NCI-H1048 (cell line): ENCODE data around the gene STRAP.
A peak's percentile ranks its signal among the peaks of the same experiment; 100 is the strongest.

Experiments
- DNase-seq: peaks from one replicate; lab custom pipeline; 2025; lab: John Stamatoyannopoulos, UW

The STRAP gene, protein sequence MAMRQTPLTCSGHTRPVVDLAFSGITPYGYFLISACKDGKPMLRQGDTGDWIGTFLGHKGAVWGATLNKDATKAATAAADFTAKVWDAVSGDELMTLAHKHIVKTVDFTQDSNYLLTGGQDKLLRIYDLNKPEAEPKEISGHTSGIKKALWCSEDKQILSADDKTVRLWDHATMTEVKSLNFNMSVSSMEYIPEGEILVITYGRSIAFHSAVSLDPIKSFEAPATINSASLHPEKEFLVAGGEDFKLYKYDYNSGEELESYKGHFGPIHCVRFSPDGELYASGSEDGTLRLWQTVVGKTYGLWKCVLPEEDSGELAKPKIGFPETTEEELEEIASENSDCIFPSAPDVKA

DNA sequence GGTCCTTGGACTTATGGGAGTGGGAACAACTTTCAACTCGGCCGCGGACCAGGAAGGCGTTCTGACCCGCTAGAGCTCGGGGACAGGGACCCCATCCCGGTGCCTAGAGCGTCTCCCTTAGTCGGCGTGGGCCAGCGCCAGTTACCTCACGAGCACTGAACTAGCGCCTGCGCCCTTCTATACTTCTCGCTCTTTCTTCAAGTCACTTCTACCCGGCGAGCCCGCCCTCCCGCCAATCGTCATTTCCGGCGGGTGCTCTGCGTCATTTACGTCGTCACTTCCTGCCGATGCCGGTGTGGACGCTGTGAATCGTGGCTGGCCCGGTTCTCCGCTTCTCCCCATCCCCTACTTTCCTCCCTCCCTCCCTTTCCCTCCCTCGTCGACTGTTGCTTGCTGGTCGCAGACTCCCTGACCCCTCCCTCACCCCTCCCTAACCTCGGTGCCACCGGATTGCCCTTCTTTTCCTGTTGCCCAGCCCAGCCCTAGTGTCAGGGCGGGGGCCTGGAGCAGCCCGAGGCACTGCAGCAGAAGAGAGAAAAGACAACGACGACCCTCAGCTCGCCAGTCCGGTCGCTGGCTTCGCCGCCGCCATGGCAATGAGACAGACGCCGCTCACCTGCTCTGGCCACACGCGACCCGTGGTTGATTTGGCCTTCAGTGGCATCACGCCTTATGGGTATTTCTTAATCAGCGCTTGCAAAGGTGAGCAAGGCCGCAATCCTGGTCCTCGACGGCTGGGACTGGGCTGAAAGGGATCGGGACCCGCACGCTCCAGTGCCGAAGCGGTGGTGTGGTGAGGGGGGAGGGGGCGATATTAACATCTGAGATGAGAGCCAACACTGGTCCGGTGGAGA, at the start of gene STRAP:
TSS of gene STRAP (plus strand) at position 270 of the 854 bp plus-strand sequence. CDS start at position 591, 321 bp downstream.
- peak; percentile 90 for DNase-seq

DNA sequence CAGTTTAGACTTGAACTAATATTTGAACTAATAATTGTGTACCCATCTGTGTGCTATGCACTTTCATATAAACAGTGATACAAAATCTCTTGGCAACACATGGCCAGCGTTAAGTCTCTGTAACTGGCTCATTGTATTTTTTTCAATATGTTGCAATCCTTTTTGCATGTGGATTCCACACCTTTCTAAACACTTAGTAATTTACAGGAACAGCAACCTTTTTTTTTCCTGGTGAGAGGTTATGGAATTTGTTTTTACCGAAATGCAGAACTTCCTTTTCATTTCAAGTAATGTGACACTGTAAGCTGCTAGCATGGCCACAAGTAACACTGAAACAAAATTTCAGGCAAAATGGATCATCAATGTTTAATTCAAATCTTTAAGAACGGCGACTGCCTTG, 47.6 kb upstream of the STRAP start:
- no peak for DNase-seq

DNA sequence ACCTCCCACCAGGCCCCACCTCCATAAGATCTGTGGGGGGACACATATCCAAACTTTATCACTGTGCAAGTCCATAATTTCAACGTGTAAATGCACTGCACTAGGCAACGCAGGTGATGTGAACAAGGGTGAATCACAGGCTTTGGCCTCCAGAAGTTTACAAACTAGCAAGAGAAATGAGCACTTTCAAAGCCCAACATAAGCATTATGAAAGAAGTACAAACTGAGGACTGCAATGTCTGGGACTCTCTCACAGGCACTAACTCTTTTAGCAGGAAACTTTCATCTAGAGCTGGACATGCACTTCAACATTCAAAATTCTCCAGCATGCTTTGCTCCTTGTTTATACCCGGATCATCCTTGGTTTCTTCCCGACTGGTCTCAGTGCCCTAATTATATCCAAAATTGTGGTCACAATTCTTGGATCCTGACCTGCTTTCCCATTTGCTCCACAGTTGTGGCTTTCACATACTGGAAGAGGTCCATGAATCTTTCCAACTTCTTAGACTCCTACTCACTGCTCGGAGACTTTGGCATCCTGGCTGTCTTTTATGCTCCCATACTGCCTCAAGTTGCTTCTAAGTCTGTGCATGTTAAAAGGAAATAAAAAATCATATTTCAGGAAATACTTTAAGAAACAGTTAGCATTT, 44.9 kb upstream of the STRAP start:
- no peak for DNase-seq

DNA sequence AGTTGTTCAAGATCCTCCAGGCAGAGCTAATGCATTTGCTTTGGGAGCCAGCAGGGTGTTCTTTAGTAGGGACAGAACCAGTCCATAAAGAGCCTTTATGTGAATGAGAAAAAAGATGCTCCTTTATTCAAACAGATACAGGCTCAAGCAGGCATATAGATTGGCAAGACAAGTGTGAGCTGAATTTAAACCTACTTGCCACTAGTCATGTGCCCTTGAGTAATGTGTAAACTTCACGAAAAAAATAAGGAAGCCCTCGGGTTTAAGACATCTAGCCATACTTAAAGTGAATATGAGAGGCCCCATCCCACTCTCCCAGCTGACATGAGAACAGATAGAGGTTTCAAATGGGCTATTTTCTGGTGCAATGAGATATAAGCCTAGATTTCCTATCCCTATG, 43.1 kb upstream of the STRAP start:
- DNase-seq: no peak

DNA sequence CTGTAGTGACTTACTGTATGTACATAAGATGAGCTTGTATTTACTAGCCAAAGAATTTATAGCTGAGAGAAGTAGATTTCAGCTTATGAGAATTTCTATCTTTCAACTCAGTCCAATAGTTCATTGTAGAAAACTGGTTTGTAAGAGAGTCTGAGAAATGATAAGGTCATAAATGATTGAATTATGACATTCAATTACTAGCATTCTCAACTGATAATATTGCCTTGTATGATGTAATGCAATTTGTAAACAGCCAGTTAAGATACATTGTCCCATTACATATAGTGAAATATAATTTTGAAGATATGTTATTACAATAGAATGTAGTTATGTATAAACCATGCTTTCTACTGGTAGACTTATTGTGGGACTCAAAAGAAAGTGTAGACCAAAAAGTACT, 42.5 kb upstream of the STRAP start:
- no peak for DNase-seq

DNA sequence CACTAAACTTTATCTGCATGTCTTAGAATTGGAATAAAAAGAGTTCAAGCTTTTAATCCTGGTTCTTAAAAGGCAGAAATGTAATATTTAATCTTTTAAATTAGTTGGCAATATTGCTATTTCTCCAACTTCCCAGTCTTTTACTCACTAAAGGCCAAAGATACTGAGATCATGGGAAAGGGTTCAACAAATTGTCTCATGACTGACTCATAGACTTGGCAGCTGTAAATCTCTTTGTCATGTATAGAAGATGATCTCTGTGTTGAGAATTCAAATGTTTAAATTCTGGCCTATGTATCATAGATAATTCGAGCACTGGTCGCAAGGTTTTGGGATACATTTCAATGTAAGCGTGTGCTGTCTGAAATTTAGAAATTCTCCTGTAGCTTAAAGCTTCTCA, 40.1 kb upstream of the STRAP start:
- no peak for DNase-seq

DNA sequence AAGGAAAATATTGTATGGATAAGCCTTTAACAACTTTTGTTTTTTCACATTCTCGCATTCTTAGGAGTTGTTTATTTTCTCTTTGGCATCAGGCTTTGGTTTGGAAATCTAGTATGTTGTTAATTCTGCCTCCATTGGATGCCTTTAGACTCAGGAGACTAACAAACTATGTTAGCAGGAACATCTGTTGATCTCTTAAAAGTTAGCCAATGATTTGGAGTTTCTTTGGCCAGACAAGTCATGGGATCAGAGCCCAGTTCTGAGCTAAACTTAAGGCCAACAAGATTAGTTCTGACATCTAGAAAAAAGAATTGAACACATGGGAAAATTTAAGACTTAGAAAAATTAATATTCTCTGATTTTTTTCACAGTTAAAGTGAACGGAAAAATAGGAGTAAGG, 35.3 kb upstream of the STRAP start:
- no peak for DNase-seq

DNA sequence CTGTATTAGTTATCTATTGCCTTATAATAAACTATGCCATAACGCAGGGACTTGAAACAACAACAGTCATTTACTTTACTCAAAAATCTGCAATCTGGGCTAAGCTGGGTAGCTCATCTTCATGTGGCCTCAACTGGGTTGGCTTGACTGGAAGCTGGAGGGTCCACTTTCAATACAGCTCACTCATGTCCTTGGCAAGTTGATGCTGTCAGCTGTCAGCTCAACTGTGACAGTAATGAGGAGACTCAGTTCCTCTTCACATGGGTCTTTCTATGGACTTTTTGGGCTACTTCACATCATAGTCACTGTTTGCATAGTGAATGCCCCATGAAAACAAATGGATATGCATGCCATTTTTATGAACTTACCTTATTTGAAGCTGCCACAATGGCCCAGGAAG, 33.6 kb upstream of the STRAP start:
- no peak for DNase-seq

DNA sequence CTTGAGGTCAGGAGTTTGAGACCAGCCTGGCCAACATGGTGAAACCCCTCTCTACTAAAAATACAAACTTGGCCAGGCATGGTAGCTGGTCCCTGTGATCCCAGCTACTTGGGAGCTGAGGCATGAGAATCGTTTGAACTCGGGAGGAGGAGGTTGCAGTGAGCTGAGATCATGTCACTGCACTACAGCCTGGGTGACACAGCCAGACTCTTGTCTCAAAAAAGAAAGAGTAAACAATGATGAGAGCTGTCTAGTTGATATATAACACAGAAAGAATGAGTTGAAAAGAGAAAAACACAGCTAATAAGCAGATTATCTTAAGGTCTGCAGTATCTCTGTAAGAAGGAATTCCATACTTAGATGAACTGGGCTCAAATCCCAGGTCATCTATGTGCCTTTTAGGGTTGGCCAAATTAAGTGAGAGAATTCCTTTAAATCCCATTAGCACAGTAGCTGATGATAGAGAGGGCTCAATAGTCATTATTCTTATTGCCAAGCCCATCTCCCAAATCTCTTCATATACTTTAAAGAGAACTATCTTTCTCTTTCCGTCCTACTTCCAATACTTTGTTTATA, 31.1 kb upstream of the STRAP start:
- no peak for DNase-seq

DNA sequence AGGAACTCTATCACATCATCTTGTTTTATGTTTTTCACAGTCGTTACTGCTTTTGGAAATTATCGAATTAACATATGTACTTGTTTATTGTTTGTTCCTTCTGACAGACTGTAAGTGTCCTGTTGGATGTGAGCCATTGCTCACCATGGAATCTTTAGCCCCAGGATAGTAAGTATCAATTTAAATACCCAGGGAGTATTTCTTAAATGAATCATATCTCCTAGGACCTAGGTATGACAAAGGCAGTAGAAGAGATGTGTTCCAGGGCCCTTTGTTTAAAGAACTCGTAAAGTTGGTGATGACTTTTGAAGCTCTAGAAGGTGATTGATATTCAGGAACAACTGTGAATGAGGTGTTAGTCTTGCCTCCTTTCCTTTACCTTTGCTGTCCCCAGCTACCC, 30.3 kb upstream of the STRAP start:
- DNase-seq: no peak

DNA sequence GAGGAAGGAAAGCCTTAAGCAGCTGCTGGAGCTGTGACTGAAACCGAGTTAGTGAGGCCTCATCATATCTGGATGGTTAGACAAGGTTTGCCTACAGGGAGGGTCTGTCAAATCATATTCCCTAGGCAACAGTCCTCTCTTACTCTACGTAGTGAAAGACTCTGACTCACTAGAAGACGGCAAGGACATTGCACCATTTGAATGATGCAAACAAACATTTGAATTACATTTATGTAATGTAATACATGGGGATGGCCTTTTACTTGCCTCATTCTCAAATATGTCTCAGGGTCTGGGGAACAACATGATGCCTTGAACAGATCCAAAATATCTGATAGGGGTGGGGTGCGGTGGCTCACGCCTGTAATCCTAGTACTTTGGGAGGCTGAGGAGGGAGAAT, 29.8 kb upstream of the STRAP start:
- no peak for DNase-seq

DNA sequence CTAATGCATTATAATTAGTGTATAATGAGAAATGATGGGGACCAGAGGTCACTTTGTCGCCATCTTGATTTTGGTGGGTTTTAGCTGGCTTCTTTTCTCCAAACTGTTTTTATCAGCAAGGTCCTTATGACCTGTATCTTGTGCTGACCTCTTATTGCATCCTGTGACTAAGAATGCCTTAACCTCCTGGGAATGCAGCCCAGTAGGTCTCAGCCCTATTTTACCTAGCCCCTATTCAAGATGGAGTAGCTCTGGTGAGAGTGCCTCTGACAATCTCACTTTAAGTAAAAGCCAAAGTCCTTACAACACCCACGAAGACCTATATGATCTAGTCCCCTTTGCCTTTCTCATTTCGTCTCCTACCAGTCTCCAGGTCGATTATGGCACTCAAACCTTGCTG, 28.3 kb upstream of the STRAP start:
- DNase-seq: no peak

DNA sequence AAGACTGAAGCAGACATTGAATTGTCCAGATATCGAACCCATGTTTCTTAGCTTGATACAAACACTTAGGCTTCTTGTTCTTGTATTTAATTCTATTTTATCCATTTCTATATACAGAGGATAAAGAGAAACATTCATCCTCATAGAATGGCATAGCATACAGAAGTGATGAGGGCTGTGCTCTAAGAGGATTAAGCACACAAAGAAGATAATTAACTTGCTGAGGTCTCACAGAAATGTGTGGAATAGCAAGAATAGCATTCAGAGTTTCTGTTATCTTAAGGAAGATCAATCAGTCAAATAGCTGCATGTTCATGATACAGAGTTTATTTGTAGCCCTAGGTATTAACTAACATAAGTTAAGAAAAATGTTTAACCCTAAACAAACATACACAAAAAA, 27.3 kb upstream of the STRAP start:
- DNase-seq: no peak

DNA sequence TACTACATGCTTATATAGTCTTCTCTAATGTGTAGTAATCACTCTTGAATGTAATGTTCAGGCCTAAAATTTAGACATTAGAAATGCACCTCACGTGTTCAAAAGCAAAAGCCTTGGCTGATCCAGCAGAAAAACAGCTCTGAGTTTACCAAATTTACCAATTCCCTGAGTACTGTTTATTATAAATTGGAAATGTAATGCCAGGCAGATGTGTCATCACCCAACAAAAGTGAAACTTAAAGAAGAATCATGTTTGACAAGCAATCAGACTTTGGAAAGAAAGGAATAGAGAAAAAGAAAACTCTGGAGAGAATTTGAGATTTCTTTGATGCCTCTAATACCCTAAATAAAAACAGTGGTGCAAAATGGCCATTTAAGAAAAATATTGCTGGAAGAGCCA, 26.5 kb upstream of the STRAP start:
- DNase-seq: no peak

DNA sequence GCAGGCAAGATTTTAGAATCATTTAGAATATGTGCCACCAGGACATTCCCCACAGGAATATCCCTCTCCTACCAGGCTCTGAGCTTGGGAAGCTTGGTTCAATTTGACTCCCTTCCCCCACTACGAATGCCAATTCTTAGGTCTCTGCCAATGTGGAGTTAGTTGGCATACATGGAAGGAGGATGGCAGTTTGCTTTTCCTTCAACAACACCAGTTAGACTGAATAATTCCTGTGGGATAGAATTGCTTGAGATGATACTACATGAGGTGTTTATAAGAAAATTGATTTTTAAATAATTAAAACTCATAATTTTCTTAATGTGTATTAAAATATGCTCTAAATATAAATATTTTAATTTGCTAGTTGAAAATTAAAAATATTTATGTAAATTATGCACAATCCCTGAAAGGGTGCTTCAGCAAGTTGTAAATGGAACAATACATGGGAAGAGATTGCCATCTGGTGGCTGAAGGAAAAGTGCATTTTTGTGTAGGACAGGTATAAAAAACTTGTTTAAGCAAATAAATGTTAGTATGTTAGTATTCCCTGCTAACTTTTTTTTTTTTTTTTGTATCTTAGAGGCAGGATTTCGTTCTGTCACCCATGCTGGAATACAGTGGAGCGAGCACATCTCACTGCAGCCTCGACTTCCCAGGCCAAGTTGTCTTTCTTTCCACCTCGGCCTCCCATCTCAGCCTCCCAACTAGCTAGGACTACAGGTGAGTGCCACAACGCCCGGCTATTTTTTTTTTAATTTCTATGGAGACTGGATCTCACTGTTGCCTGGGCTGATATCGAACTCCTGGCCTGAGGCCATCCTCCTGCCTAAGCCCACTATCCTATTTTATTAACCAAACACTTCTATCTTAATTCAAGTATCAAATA, 25.8 kb upstream of the STRAP start:
- DNase-seq: peak; percentile 20

DNA sequence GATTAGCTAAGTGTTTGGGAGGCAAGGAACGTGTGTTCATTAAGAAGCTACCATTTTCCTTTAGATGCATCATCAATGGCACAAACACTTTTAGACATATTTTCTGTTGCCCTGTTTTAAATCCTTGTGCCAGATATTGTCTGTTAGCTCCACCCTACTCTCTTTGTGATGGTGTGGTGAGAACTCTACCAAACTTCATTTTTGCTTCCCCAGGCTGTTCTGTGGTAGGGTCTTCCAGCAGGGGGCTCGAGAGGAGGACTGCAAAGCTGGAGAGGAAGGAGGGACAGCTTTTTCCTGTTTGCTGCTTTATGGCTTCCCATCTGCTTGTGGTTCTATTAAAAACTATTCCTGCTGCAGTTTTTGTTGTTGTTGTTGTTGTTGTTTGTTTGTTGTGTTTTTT, 23.8 kb upstream of the STRAP start:
- no peak for DNase-seq

DNA sequence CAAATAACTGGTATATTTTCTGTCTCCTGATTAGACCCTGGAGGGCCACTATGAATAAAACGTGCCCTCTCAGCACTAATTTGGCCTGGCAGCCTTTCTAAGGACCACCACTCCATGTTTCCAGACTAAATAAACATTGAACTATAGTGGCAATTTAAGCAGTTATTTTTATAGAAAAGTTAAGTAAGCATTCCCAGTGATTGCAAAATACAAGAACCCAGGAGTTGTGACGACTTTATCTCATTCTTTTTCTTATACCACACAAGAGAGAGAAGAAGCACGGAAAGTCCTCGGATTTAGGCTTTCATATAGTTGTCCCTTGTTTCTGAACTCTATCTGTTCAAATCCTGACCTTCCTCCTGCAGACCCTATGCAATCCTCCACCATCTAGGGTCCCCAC, 23.1 kb upstream of the STRAP start:
- no peak for DNase-seq

DNA sequence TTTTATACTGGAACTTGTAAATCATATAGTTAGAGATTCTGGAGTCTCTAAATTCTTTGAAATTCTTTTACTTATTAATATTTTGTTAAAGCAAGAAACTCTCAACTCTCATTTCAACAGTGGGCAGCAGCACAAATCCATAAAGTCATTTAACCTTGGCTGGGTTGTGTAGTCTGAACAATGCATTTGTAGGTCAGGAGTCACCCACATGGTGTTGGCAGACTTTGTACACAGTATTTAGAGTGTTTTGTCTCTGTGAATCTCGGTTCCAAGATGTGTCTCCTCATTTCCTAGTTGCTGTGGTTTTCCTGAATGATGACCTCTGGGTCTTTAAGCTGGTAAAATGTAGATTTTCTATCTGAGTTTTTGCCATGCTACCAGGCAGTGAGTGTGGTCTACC, 20.8 kb upstream of the STRAP start:
- no peak for DNase-seq

DNA sequence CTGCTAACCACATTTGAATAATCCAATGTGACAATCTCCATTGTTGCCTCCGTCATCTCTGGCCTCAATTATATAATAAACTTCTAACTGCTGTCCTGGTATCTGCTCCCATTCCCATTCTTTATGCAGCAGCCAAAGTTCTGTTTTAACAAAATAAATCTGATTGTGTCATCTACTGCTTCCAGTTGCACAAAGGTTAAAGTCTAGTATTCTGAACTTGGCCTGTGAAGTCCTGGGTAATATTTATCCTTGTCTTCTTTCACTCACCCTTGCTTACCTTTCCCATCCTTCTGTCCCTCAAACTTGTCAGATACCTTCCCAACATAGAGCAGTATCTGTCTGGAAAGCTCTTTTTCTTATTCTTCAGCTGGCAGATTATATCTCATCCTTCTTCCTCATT, 19.3 kb upstream of the STRAP start:
- DNase-seq: no peak

DNA sequence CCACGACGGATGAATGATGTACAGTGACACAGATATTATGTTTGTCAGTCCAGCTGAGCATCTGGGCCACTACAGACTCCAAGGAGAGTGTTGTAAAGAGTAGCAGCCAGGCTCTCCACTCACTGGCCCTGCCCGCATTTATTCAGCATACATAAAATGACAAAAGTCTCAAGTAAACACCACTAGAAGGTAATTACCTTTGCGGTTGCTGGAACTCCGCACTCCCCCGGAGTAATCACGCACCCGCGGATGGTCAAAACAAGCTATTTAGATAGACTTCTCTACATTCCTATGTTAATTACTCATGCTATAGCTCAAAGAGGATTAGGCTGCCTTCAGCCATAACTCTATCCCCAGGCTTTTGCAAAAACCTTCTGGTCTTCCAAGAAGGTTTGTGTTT, 18.8 kb upstream of the STRAP start:
- no peak for DNase-seq

DNA sequence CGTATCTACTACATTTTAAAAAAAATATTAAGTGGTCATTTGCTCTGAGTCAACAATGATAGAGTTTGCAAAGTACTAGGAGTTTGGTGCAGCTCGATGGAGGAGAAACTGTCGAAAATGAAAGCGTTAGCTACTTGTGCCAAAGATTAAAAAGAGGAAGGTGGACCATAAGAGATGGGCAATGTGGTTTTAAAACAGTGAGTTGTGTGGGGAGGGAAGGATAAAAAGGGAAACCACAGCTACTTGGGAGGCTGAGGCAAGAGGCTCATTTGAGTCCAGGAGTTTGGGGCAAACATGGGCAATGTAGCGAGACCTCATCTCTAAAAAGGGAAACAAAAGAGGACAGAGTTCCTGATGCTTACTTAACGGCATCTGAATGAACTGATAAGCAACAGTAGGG, 18.2 kb upstream of the STRAP start:
- DNase-seq: no peak

DNA sequence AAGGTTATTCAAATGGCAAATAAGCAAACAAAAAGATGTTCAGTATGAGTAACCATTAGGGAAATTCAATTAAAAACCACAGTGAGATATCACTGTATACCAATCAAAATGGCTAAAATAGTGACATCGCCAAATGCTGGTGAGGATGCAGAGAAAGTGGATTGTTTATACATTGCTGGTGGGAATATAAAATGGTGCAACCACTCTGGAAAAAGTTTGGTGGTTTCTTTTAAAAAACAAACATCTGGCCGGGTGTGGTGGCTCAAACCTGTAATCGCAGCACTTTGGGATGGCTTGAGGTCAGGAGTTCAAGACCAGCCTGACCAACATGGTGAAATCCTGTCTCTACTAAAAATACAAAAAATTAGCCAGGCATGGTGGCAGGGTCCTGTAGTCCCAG, 14.0 kb upstream of the STRAP start:
- DNase-seq: no peak
